GM19324 (cell line): ENCODE results near the gene GPA33.

ENCODE experiments used
- ATAC-seq: cut with Tn5 transposase; IDR thresholded peaks from one replicate; pipeline ENCODE4 v1.9.1; 2021; ENCODE audit warnings: mild to moderate bottlenecking, moderate library complexity; ENCODE audit not compliant: unreplicated experiment, low FRiP score

Gene GPA33

GRCh38 chr1:167088746-167089417 is 1.3 kb downstream of the GPA33 start:
- no peak for ATAC-seq

GRCh38 chr1:167086768-167087167 is 3.4 kb downstream of the GPA33 start:
- ATAC-seq, result no peak

DNA sequence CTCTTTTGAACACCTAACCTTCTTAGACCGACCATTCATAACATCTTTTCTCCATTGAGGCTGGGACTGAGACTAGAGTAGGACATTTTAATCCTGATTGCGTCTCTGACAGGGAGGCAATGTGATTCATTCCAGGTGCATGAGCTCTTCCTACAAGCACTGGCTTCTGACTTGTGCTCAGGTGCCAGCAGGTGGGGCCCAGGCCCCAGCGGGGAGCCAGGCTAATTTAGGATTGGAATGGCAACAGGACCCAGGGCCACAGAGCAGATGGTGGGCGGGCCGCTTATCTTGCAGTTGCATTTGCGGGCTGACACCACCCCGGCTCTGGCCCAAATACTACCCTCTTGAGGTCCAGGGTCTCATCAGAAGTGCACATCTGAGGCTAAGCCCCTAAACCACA is 4.1 kb downstream of the GPA33 start:
- no peak for ATAC-seq

- no peak for ATAC-seq
Measured at GRCh38 chr1:167084757-167085156, 5.4 kb downstream of the GPA33 start.

- no peak for ATAC-seq
Measured at GRCh38 chr1:167083871-167084270, 6.3 kb downstream of the GPA33 start.

DNA sequence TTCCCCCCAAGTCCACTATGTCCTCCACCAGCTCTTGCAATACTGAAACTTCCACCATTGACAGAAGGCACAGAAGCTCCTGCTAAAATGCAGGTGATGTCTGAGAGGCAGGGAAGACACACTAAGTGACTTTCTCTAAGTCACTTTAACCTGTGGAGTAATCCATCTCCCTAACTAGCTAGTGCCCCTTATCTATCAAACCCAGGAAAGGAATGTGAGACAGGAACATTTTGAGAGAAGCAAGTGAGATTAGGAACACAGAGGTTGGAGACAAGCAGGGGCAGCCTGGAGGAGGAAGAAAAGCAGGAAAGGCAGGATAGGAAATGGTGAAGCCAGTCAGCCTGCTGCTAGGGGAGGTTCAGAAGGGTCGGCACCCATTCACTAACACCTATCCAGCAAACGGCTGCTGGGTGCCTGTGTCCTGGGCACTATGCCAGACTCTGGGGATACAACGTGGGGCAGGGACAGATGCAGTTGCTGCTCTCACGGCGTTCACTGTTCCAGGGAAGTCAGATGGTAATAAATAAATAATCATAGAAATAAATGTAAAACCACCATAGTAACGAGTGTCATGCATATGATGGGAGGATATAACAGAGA is 7.0 kb downstream of the GPA33 start:
- no peak for ATAC-seq

- no peak for ATAC-seq
Measured at GRCh38 chr1:167082511-167083027, 7.6 kb downstream of the GPA33 start.

DNA sequence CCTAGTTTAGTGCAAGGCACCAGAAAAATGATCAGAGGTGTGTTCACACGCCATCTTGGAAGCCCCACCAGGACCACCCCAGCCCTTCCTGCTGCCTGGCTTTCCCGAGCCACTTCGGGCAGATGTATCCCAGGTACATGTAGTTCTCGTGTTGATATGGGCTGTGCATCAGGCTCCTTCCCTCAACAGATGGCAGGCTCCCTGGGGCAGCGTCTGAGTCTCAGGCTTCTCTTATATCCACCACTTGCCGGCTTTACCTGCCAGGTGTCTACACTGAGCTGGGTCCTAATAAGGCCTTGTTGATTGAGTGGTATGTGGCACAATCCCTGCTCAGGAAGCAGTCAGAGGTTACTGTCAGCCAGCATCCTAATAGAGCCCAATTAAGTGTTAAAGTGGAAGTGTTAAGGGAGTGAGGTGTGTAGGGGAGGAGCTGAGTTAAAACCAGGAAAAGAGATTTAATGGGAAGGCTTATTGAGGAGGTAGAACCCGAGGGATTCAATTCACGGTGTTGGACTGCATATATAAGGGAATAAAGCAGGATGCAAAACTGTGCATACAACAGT is 8.5 kb downstream of the GPA33 start:
- no peak for ATAC-seq

GRCh38 chr1:167077868-167078210 is 12.3 kb downstream of the GPA33 start:
- ATAC-seq, result no peak

- ATAC-seq, result no peak
Measured at GRCh38 chr1:167077128-167077867, 12.9 kb downstream of the GPA33 start.

- ATAC-seq, result no peak
Measured at GRCh38 chr1:167076136-167076710, 14.0 kb downstream of the GPA33 start.

DNA sequence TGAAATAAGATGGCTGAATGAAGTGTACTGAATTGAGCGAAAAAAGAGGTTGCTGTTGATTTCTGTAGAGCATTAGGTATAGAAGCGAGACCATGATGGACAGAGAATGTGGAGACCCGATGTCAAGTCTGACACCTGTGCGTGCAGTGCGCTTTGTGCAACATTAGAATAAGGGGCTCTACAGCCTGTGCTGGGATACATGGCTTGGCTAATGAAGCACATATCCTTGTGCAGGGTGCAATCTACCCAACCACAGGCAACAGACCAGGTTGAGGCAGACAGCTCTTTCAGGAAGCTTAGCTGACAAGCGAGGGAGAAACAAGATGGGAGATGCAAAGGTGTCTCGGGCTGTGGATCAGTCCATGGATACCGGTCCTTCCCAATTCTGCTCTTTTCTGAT is 18.9 kb downstream of the GPA33 start:
- ATAC-seq, result no peak

GRCh38 chr1:167068761-167069160 is 21.4 kb downstream of the GPA33 start:
- no peak for ATAC-seq

DNA sequence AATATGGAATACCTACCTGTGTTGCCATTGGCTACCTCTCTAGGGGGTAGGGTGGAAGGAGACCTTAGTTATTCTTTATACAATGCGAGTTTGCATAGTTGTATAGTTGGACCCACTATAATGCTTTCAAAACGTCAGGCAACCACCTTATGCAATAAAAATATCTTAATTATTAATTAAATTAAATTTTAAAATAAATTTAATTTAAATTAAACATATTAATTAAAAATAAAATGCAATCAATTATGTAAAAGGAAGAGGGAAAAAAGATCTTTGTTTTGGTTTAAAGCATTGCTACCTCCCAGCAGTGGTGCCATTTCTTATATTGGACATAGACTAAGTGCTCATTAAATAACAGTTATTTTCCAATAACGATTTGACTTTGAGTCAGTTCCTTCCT is 22.3 kb downstream of the GPA33 start:
- no peak for ATAC-seq

- peak; percentile 53 for ATAC-seq
Measured at GRCh38 chr1:167066333-167067122, 23.6 kb downstream of the GPA33 start.

- ATAC-seq, result no peak
Measured at GRCh38 chr1:167065471-167065870, 24.7 kb downstream of the GPA33 start.

GRCh38 chr1:167064621-167065020 is 25.6 kb downstream of the GPA33 start:
- ATAC-seq, result no peak

DNA sequence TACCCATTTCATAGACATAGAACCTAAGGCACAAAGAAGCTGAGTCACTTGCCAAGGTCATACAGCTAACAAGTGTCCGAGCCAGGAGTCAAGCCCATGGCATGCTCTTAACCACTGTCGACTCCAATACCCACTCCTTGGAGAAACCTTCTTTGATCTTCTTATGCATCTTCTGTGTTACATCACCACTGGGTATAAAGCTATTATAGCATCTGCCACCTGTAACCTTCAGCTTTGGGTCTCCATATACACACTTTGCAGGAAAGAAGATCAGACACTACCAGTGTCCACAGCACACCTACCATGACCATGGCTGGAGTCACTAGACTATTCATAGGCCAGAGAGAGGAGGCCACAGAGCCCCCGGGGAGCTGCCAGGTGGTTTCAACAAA is 29.1 kb downstream of the GPA33 start:
- no peak for ATAC-seq

- no peak for ATAC-seq
Measured at GRCh38 chr1:167060141-167061072, 29.8 kb downstream of the GPA33 start.
